Osteocyte (in vitro differentiated cells): ENCODE results near the gene MEF2B. TPM values are rescaled to one million over a fixed set of nuclear protein-coding genes. Genes with fewer than 3 reads are reported as not detected.

ENCODE experiments used
- DNase-seq: peaks from one replicate; pipeline ENCODE4 v3.0.0; 2021; ENCODE audit warnings: mixed read lengths; ENCODE audit not compliant: unreplicated experiment; ENCODE audit errors: extremely low spot score
- H3K27ac Mint-ChIP-seq: one replicate; pipeline ENCODE4 v1.8.0; 2021; ENCODE audit warnings: mild to moderate bottlenecking, mixed read lengths; ENCODE audit not compliant: unreplicated experiment
- H3K27me3 Mint-ChIP-seq: one replicate; pipeline ENCODE4 v1.8.0; 2021; ENCODE audit warnings: mixed read lengths; ENCODE audit not compliant: unreplicated experiment
- H3K36me3 Mint-ChIP-seq: one replicate; pipeline ENCODE4 v1.8.0; 2021; ENCODE audit warnings: mixed read lengths; ENCODE audit not compliant: unreplicated experiment
- H3K4me1 Mint-ChIP-seq: one replicate; pipeline ENCODE4 v1.8.0; 2021; ENCODE audit warnings: mixed read lengths; ENCODE audit not compliant: unreplicated experiment
- H3K4me3 Mint-ChIP-seq: one replicate; pipeline ENCODE4 v1.8.0; 2021; ENCODE audit warnings: mild to moderate bottlenecking, moderate library complexity, mixed read lengths; ENCODE audit not compliant: unreplicated experiment
- H3K9me3 Mint-ChIP-seq: one replicate; pipeline ENCODE4 v1.8.0; 2021; ENCODE audit warnings: mixed read lengths; ENCODE audit not compliant: unreplicated experiment
- long read RNA-seq: library from polyadenylated mRNA; unstranded; transcript quantifications from one replicate; pipeline ENCODE4 v2.0.0, GENCODE V29; 2021
- total RNA-seq: library from RNA; stranded (reverse); gene quantifications from 2 replicates; pipeline ENCODE4 v1.2.1, GENCODE V29; 2021
- TF ChIP-seq, protein P1 (sequence below): fragments of 200-600 bp; sonication (generic); IDR thresholded peaks from 2 replicates; pipeline ENCODE4 v1.5.0; 2021; ENCODE audit warnings: antibody characterized with exemption, mild to moderate bottlenecking, moderate library complexity

Gene MEF2B
- total RNA-seq = 1.2 and 1.6 TPM in 2 replicates
- long read RNA-seq = 0 reads

DNA sequence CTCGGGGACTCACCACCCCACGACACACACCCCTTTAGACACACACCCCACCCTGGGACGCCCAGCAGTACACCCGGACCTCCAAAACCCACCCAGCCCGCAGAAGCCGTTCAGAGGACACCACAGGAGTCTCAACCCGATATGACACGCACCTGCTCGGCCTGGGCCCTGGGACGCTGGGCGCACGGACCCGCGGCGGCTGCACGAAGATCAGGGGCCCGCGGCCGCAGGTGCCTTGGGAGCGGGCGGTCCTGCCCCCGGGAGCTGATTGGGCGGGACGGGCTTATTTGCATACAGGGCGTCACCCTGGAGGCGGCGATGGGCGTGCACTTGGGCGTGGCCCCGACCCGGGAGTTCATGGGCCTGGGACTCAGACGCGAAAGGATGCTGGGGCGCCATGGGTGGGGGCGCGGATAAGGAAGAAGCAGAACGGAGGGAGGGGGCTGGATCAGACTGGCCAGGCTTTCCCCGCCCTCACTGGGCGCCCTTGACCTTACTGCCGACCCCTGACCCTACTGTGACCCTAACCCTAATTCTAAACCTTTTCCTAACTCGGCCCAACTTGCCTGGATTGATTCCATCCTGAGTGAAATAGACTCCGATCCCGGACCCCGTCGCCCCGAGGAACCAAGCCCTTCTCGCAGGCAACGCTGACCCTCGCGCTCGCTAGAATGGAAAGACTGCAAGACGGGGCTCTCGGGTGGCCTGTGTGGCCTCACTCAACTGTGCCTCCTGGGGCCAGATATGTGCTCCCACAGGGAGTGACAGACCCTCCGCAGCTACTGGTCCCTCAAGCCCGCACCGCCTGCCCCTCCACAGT lies at the start of gene MEF2B:
TSS of gene MEF2B (minus strand) at position 211 of the 820 bp plus-strand sequence. CDS start 19,528 bp downstream, outside the sequence.
- H3K27me3 Mint-ChIP-seq = no peaks in the 10 kb centered on the region
- no peaks in the 10 kb centered on the region for H3K36me3 Mint-ChIP-seq
- TF ChIP-seq, protein P1, sequence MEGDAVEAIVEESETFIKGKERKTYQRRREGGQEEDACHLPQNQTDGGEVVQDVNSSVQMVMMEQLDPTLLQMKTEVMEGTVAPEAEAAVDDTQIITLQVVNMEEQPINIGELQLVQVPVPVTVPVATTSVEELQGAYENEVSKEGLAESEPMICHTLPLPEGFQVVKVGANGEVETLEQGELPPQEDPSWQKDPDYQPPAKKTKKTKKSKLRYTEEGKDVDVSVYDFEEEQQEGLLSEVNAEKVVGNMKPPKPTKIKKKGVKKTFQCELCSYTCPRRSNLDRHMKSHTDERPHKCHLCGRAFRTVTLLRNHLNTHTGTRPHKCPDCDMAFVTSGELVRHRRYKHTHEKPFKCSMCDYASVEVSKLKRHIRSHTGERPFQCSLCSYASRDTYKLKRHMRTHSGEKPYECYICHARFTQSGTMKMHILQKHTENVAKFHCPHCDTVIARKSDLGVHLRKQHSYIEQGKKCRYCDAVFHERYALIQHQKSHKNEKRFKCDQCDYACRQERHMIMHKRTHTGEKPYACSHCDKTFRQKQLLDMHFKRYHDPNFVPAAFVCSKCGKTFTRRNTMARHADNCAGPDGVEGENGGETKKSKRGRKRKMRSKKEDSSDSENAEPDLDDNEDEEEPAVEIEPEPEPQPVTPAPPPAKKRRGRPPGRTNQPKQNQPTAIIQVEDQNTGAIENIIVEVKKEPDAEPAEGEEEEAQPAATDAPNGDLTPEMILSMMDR = no peak
- H3K4me1 Mint-ChIP-seq = peaks cover 21% of the 10 kb centered on the region
- H3K4me3 Mint-ChIP-seq = peak within 1 kb of the TSS; percentile 49
- peak; percentile 88 for DNase-seq
- H3K9me3 Mint-ChIP-seq = no peaks in the 10 kb centered on the region
- H3K27ac Mint-ChIP-seq = no peak within 1 kb of the TSS

DNA sequence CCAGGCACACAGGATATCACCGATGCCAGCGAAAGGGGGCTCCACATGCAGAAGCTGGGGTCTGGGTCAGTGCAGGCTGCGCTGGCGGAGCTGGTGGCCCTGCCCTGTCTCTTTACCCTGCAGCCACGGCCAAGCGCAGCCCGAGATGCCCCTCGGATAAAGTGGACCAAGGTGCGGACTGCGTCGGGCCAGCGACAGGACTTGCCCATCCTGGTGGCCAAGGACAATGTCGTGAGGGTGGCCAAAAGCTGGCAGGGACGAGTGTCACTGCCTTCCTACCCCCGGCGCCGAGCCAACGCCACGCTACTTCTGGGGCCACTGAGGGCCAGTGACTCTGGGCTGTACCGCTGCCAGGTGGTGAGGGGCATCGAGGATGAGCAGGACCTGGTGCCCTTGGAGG lies 48.8 kb upstream of the MEF2B start:
- Mint-ChIP-seq H3K36me3 (no peaks in the 10 kb centered on the region), H3K27me3 (peaks cover 23% of the 10 kb centered on the region), H3K4me1 (no peaks in the 10 kb centered on the region), H3K9me3 (no peaks in the 10 kb centered on the region), H3K4me3 (no peak overlapping the region), H3K27ac (no peak overlapping the region)
- TF ChIP-seq, protein P1 = no peak
- DNase-seq = peak; percentile 78

DNA sequence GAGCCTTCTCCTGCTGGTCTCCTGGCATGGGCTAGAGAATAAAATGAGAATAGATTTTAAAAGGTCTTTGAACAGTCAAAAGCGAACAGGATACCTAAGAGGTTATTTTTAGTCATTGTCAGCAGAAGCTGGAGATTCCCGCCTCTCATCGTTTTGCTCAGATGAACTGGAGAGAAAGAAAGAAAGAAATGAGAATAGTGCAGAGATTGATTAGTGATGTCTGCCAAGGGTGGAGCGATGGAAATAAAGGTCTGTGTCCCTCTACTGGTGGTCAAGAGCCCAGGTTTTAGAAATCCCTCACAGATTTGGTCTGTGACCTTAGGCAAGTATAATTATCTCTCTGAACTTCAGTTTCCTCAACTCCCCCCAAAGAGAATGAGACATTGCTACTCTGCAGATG lies 47.0 kb upstream of the MEF2B start:
- DNase-seq = no peak

DNA sequence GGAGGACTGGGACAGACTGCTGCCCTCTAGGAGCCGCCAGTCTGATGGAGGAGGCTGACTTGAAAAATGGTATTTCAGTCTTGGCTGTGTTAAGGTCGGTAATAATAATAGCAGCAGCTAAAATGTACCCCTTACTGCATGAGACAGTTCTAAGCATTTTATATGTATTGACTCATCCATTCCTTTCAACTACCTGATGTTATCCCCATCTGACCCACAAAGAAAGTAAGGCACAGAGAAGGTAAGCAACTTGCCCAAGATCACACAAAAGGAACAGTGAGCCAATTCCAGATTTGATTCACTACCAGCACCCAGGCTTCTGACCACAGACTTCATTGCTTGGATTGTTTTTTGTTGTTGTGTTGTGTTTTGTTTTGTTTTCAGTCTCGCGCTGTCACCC lies 45.7 kb upstream of the MEF2B start:
- H3K36me3 Mint-ChIP-seq = no peaks in the 10 kb centered on the region
- H3K27ac Mint-ChIP-seq = no peak overlapping the region
- TF ChIP-seq, protein P1 = no peak
- H3K4me3 Mint-ChIP-seq = no peak overlapping the region
- H3K27me3 Mint-ChIP-seq = peaks cover 34% of the 10 kb centered on the region
- no peak for DNase-seq
- no peaks in the 10 kb centered on the region for H3K4me1 Mint-ChIP-seq
- no peaks in the 10 kb centered on the region for H3K9me3 Mint-ChIP-seq

More for the DNA sequence above, 47.0 kb upstream of the MEF2B start:
- H3K4me3 Mint-ChIP-seq = no peak overlapping the region
- no peaks in the 10 kb centered on the region for H3K36me3 Mint-ChIP-seq
- no peaks in the 10 kb centered on the region for H3K4me1 Mint-ChIP-seq
- peaks cover 30% of the 10 kb centered on the region for H3K27me3 Mint-ChIP-seq
- no peaks in the 10 kb centered on the region for H3K9me3 Mint-ChIP-seq
- no peak overlapping the region for H3K27ac Mint-ChIP-seq
- TF ChIP-seq, protein P1 = no peak

DNA sequence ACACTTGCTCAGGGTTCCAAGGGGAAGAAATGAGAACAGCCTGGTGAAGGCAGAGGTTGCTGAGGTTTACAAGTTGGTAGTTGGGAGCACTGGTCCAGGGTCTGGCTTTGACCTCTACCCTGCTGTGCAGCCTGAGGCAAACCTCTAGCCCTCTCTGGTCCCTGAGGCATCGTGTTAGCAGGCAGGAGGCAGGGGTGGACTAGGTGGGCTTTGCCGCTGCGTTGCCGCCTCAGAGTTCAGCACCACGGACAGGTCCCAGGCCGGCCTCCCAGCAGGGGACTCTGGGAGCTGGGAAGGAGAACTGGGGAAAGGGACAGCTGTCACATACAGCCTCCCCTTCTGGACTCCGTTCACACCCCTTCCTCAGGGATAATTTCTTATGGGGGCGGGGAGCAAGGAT lies 44.8 kb upstream of the MEF2B start:
- Mint-ChIP-seq H3K9me3 (no peaks in the 10 kb centered on the region), H3K27ac (no peak overlapping the region), H3K27me3 (peaks cover 37% of the 10 kb centered on the region), H3K4me3 (no peak overlapping the region), H3K36me3 (no peaks in the 10 kb centered on the region), H3K4me1 (no peaks in the 10 kb centered on the region)
- TF ChIP-seq, protein P1 = no peak
- DNase-seq = peak; percentile 88
